ENCODE results near the gene DAB1.

The DAB1 gene

GRCh38 chr1:57331620-57332019, 92.2 kb downstream of the DAB1 start:
- H3K4me3 ChIP-seq (ENCODE audit: low read depth, low read length, poor library complexity, severe bottlenecking): no peak overlapping the region
- H3K27ac ChIP-seq (ENCODE audit: low read depth, low read length, poor library complexity, severe bottlenecking): no peak overlapping the region
- no peaks in the 10 kb centered on the region for H3F3A ChIP-seq (ENCODE audit: insufficient read depth, low read length)
- H3K4me2 ChIP-seq (ENCODE audit: low read length): no peak overlapping the region
- no peaks in the 10 kb centered on the region for H3K9me2 ChIP-seq (ENCODE audit: low read depth, low read length)
- H3K36me3 ChIP-seq (ENCODE audit: insufficient read depth, low read length): no peaks in the 10 kb centered on the region
- H4K20me1 ChIP-seq (ENCODE audit: insufficient read depth, low read length): no peaks in the 10 kb centered on the region
- H3K27me3 ChIP-seq (ENCODE audit: insufficient read depth, low read length): no peaks in the 10 kb centered on the region
- H3K9ac ChIP-seq (ENCODE audit: low read length): no peak overlapping the region
- no peaks in the 10 kb centered on the region for H3K9me3 ChIP-seq (ENCODE audit: low read length)
- no peak overlapping the region for H2AFZ ChIP-seq (ENCODE audit: low read length)
- no peaks in the 10 kb centered on the region for H3K79me2 ChIP-seq (ENCODE audit: insufficient read depth, low read length)
- H3K4me1 ChIP-seq (ENCODE audit: insufficient read depth, low read length, severe bottlenecking): no peaks in the 10 kb centered on the region
- TF ChIP-seq CTCF (IDR thresholded peaks at IDR 0.05; ENCODE audit: low read length) (no peak), EZH2 (IDR thresholded peaks at IDR 0.05; ENCODE audit: borderline replicate concordance, low read length) (no peak)

GRCh38 chr1:57329937-57330336, 93.9 kb downstream of the DAB1 start:
- Histone ChIP-seq H3K9ac (ENCODE audit: low read length) (no peak overlapping the region), H4K20me1 (ENCODE audit: insufficient read depth, low read length) (no peaks in the 10 kb centered on the region), H3K4me2 (ENCODE audit: low read length) (no peak overlapping the region), H3K4me1 (ENCODE audit: insufficient read depth, low read length, severe bottlenecking) (no peaks in the 10 kb centered on the region), H3K27me3 (ENCODE audit: insufficient read depth, low read length) (no peaks in the 10 kb centered on the region), H3K79me2 (ENCODE audit: insufficient read depth, low read length) (no peaks in the 10 kb centered on the region), H3K9me3 (ENCODE audit: low read length) (no peaks in the 10 kb centered on the region), H3K36me3 (ENCODE audit: insufficient read depth, low read length) (no peaks in the 10 kb centered on the region), H2AFZ (ENCODE audit: low read length) (no peak overlapping the region), H3K27ac (ENCODE audit: low read depth, low read length, poor library complexity, severe bottlenecking) (no peak overlapping the region), H3K4me3 (ENCODE audit: low read depth, low read length, poor library complexity, severe bottlenecking) (no peak overlapping the region), H3F3A (ENCODE audit: insufficient read depth, low read length) (no peaks in the 10 kb centered on the region), H3K9me2 (ENCODE audit: low read depth, low read length) (no peaks in the 10 kb centered on the region)
- TF ChIP-seq CTCF (IDR thresholded peaks at IDR 0.05; ENCODE audit: low read length): no peak
- TF ChIP-seq EZH2 (IDR thresholded peaks at IDR 0.05; ENCODE audit: borderline replicate concordance, low read length): no peak

GRCh38 chr1:57329001-57329527, 94.8 kb downstream of the DAB1 start:
- Histone ChIP-seq H3K36me3 (ENCODE audit: insufficient read depth, low read length) (no peaks in the 10 kb centered on the region), H3K4me3 (ENCODE audit: low read depth, low read length, poor library complexity, severe bottlenecking) (no peak overlapping the region), H3K9ac (ENCODE audit: low read length) (no peak overlapping the region), H3K4me1 (ENCODE audit: insufficient read depth, low read length, severe bottlenecking) (no peaks in the 10 kb centered on the region), H3F3A (ENCODE audit: insufficient read depth, low read length) (no peaks in the 10 kb centered on the region), H2AFZ (ENCODE audit: low read length) (no peak overlapping the region), H3K27ac (ENCODE audit: low read depth, low read length, poor library complexity, severe bottlenecking) (no peak overlapping the region), H3K9me3 (ENCODE audit: low read length) (no peaks in the 10 kb centered on the region), H3K9me2 (ENCODE audit: low read depth, low read length) (no peaks in the 10 kb centered on the region), H4K20me1 (ENCODE audit: insufficient read depth, low read length) (no peaks in the 10 kb centered on the region), H3K27me3 (ENCODE audit: insufficient read depth, low read length) (no peaks in the 10 kb centered on the region), H3K79me2 (ENCODE audit: insufficient read depth, low read length) (no peaks in the 10 kb centered on the region), H3K4me2 (ENCODE audit: low read length) (no peak overlapping the region)
- TF ChIP-seq CTCF (IDR thresholded peaks at IDR 0.05; ENCODE audit: low read length): no peak
- TF ChIP-seq EZH2 (IDR thresholded peaks at IDR 0.05; ENCODE audit: borderline replicate concordance, low read length): no peak

All from OCI-LY1 (cell line).